Bronchial smooth muscle cell (primary cell): Measurements from ENCODE around the gene LEAP2. TPM values are rescaled to one million over a fixed set of nuclear protein-coding genes. Genes with fewer than 3 reads are reported as not detected.

Source experiments
- total RNA-seq: library from RNA; depleted of rRNA; stranded (reverse); fragments of >200 nt; gene quantifications from 2 replicates; pipeline ENCODE4 v1.2.1, GENCODE V29; 2014

LEAP2 gene, protein sequence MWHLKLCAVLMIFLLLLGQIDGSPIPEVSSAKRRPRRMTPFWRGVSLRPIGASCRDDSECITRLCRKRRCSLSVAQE
- total RNA-seq = 0.16 and 0.34 TPM in 2 replicates

DNA sequence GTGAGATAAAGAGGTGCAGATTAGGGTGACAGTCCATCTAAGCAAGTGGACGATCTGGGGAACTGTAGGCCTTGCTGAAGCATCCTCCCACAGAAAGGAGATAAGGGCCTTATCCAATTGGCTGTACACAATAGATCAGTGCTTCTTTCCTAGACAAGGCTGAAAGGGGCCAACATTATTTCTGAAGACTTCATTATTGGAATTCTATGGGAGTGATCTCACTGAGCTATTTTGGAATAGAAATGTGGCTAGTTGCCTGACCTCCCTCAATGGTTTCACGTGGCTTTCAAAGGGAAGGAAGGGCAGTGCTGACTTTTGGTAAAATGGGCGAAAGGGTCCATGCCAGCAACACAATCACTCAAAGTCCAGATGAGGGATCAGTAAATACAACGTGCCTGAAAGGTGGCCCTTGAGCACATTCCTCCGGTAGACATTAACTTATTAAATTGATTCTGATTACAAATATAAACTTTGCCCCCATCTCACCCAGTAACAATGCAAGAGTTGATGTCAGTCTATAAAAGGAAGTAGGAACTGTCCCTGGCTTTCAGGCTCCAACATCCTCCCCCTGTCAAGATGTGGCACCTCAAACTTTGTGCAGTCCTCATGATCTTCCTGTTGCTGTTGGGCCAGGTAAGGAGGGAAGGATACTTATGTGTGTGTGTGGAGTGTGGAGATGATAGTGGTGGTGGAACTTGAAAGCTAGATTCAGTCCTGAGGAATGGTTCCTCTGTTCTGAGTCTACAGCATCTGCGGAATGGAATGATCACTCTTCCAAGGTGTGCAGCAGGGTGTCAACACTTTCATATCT is at the start of gene LEAP2:
Gene LEAP2 (plus strand): TSS at position 550 of the 811 bp plus-strand sequence. CDS start 27 bp downstream, at position 577.

GRCh38 chr5:132830436-132831094 is 42.9 kb upstream of the LEAP2 start, which contains the start of gene SHROOM1:
Gene SHROOM1, minus strand, starts transcription at chr5:132830647. Its CDS starts 4,507 bp downstream, at chr5:132826140.

GRCh38 chr5:132866342-132867045 is 7.0 kb upstream of the LEAP2 start, which contains the start of the genes GDF9 and UQCRQ:
Gene GDF9, minus strand, starts transcription at chr5:132866469. Its CDS starts 1,936 bp downstream, at chr5:132864533.
Gene UQCRQ, plus strand, starts transcription at chr5:132866642. Its CDS starts 240 bp downstream, at chr5:132866882.

Other genes starting within 250 kb of the LEAP2 start
- 0.16 TPM in 1 of 2 replicates, not detected in the other for gene IL13, start 215.5 kb upstream of the LEAP2 start, total RNA-seq
- gene IL4, start 199.7 kb upstream of the LEAP2 start, total RNA-seq = not detected in 2 replicates
- gene KIF3A, start 136.1 kb upstream of the LEAP2 start, total RNA-seq = 9.6 and 9.9 TPM in 2 replicates
- 0.09 TPM in 1 of 2 replicates, not detected in the other for gene CCNI2, start 126.2 kb upstream of the LEAP2 start, total RNA-seq
- gene SEPTIN8, start 96.4 kb upstream of the LEAP2 start, total RNA-seq = 39.7 and 67.2 TPM in 2 replicates
- gene SOWAHA, start 60.4 kb upstream of the LEAP2 start, total RNA-seq = under 0.01 TPM in 2 replicates
- gene SHROOM1, start 43.0 kb upstream of the LEAP2 start, total RNA-seq = 2.7 and 3.5 TPM in 2 replicates
- gene GDF9, start 7.2 kb upstream of the LEAP2 start, total RNA-seq = under 0.01 and 0.09 TPM in 2 replicates
- 150 and 208 TPM in 2 replicates for gene UQCRQ, start 7.0 kb upstream of the LEAP2 start, total RNA-seq
- gene AFF4, start 90.0 kb downstream of the LEAP2 start, total RNA-seq = 18.5 and 29.8 TPM in 2 replicates
- 6.1 and 6.6 TPM in 2 replicates for gene ZCCHC10, start 152.9 kb downstream of the LEAP2 start, total RNA-seq
- gene HSPA4, start 178.3 kb downstream of the LEAP2 start, total RNA-seq = 73.6 and 119 TPM in 2 replicates